Rectal smooth muscle tissue (tissue), 1 donor: ENCODE data around the gene GPR55.

Experiments
- H3K27ac ChIP-seq: one replicate; pipeline ENCODE4 v1.7.0; 2013; ENCODE audit warnings: low read depth, low read length, inconsistent platforms
- H3K27me3 ChIP-seq: one replicate; pipeline ENCODE4 v1.7.0; 2013; ENCODE audit warnings: low read length; ENCODE audit not compliant: control insufficient read depth, insufficient read depth
- H3K36me3 ChIP-seq: one replicate; pipeline ENCODE4 v1.7.0; 2013; ENCODE audit warnings: low read length; ENCODE audit not compliant: control insufficient read depth, insufficient read depth
- H3K4me1 ChIP-seq: one replicate; pipeline ENCODE4 v1.7.0; 2013; ENCODE audit warnings: low read length; ENCODE audit not compliant: control insufficient read depth, insufficient read depth
- H3K4me3 ChIP-seq: one replicate; pipeline ENCODE4 v1.7.0; 2013; ENCODE audit warnings: low read length
- H3K9ac ChIP-seq: one replicate; pipeline ENCODE4 v1.7.0; 2013; ENCODE audit warnings: low read length

The GPR55 gene

DNA sequence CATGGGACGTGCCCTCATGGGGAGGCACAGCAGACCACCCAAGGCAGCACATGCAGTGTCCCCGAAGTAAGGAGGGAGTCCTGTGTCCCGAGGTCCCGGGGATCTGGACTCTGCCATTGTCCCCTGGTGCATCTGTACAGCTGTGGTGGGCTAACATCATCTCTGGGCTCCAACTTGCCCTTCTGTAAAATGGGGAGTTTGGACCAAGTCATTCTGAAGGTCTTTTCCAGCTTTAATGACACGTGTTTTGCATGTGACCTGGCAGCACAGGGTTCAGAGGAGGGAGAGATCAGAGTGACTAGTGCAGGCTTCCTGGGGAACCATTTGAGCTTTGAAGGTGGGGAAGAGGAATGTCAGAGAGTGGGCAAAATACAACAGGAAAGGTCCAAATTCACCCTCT, 38.8 kb downstream of the GPR55 start:
- no peaks in the 10 kb centered on the region for H3K27me3 ChIP-seq
- no peak overlapping the region for H3K27ac ChIP-seq
- H3K36me3 ChIP-seq, result no peaks in the 10 kb centered on the region
- no peak overlapping the region for H3K4me3 ChIP-seq
- H3K4me1 ChIP-seq, result no peaks in the 10 kb centered on the region
- no peak overlapping the region for H3K9ac ChIP-seq

DNA sequence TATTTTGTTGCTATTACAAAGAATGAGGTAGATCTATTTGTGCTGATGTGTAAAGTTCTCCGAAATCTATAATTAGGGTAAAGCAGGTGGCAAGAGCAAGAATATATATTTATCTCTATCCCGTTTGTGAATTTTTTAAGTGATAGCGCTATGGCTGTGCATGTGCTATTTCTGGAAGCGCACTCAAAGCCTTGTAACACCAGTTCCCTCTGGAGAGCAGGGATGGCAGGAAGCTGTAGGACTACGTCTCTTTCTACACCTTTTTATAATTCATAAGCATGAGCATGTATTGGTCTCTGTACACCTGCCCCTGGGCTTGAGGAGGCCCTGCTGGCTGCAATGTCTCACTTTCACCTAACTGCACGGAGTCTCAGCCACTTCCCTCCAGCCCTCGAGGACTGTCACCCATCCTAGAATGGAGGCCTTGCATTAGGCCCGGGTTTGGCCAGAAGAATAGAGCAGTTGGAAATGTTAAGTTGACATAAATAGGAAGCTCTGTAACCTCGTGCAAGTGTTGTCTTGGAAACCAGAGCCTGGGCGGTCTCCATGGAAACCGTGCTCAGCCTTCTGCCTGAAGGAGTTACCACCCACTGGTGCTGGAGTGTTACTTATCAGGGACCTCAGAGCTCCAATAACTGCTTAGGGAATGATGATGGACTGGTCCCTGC, 39.4 kb downstream of the GPR55 start:
- no peaks in the 10 kb centered on the region for H3K36me3 ChIP-seq
- no peak overlapping the region for H3K27ac ChIP-seq
- no peak overlapping the region for H3K9ac ChIP-seq
- no peak overlapping the region for H3K4me3 ChIP-seq
- H3K4me1 ChIP-seq, result no peaks in the 10 kb centered on the region
- H3K27me3 ChIP-seq, result no peaks in the 10 kb centered on the region

DNA sequence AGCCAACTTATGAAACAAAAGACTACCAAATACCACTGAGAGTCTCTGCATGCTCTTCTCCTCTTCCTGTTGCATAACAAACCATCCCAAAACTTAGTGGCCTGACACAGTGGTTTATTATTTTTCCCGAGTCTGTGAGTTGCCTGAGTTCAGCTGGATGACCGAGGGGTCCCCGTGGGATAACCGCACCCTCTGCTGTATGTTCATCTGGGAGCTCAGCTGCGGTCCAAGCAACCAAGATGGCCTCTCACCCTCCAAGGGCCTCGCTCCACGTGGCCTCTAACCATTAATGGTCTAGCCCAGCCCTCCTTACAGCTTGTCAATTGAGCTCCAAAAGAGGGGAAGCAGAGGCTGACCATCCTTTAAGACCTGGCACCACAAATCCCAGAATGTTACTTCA, 43.2 kb downstream of the GPR55 start:
- peaks cover 8% of the 10 kb centered on the region for H3K36me3 ChIP-seq
- H3K9ac ChIP-seq, result no peak overlapping the region
- no peaks in the 10 kb centered on the region for H3K27me3 ChIP-seq
- H3K27ac ChIP-seq, result no peak overlapping the region
- H3K4me1 ChIP-seq, result no peaks in the 10 kb centered on the region
- no peak overlapping the region for H3K4me3 ChIP-seq

DNA sequence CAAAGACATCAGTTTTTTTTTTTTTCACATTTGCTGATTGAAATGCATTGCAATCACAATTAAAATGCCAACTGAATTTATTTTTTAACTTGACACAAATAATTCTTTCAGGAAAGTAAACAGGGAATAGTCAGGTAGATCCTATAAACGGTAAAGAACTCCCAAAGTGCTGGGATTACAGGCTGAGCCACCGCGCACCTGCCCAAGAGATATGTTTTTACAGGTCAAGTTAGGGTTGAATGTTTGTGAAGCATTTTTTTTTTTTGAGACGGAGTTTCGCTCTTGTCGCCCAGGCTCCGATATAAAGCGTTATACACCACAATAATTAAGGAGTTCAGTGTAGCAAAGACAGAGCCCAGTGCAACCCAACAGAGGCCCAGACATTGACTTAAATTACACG, 45.2 kb downstream of the GPR55 start:
- no peak overlapping the region for H3K4me3 ChIP-seq
- no peak overlapping the region for H3K27ac ChIP-seq
- H3K9ac ChIP-seq, result no peak overlapping the region
- H3K36me3 ChIP-seq, result peaks cover 18% of the 10 kb centered on the region
- no peaks in the 10 kb centered on the region for H3K27me3 ChIP-seq
- no peaks in the 10 kb centered on the region for H3K4me1 ChIP-seq

DNA sequence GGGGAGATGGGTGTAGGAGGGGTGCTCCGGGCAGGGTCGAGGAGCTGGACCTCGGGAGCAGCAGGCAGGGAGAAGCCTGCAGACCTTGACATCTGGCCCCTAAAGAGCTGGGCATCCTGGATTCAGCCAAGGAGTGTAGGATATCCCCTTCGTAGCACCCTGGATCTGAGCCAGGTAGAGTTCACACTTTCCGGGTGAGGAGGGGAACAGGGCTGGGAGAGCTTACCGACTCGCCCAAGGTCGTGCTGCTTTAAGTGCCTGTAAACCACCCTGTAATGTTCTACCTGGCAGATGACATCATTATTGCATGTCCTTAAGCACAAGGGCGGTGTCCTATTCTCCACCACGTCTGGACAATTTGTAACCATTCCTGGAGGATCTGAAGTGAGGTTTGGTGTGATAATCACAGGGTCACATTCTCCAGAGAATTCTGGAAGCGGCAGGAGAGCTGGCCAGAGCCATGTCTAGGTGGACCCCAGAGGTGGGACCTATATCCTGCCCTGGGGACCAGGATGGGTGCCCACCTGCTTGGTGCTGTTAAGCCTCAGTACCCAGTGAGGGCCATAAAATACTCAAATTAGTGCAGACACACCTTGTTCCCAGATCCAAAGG, 45.7 kb downstream of the GPR55 start:
- Histone ChIP-seq H3K27me3 (no peaks in the 10 kb centered on the region), H3K4me1 (no peaks in the 10 kb centered on the region), H3K4me3 (no peak overlapping the region), H3K27ac (no peak overlapping the region), H3K36me3 (peaks cover 19% of the 10 kb centered on the region), H3K9ac (no peak overlapping the region)

DNA sequence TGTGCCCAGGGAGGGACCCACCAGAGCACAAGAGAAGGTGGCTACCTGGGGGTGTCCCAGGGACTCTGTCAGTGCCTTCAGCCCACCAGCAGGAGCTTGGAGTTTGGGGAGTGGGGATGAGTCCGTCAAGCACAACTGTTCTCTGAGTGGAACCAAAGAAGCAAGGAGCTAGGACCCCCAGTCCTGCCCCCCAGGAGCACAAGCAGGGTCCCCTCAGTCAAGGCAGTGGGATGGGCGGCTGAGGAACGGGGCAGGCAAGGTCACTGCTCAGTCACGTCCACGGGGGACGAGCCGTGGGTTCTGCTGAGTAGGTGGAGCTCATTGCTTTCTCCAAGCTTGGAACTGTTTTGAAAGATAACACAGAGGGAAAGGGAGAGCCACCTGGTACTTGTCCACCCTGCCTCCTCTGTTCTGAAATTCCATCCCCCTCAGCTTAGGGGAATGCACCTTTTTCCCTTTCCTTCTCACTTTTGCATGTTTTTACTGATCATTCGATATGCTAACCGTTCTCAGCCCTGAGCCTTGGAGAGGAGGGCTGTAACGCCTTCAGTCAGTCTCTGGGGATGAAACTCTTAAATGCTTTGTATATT, 46.3 kb downstream of the GPR55 start:
- Histone ChIP-seq H3K36me3 (peaks cover 19% of the 10 kb centered on the region), H3K9ac (peak overlapping the region; percentile 27), H3K27ac (no peak overlapping the region), H3K4me3 (no peak overlapping the region), H3K27me3 (no peaks in the 10 kb centered on the region), H3K4me1 (no peaks in the 10 kb centered on the region)

DNA sequence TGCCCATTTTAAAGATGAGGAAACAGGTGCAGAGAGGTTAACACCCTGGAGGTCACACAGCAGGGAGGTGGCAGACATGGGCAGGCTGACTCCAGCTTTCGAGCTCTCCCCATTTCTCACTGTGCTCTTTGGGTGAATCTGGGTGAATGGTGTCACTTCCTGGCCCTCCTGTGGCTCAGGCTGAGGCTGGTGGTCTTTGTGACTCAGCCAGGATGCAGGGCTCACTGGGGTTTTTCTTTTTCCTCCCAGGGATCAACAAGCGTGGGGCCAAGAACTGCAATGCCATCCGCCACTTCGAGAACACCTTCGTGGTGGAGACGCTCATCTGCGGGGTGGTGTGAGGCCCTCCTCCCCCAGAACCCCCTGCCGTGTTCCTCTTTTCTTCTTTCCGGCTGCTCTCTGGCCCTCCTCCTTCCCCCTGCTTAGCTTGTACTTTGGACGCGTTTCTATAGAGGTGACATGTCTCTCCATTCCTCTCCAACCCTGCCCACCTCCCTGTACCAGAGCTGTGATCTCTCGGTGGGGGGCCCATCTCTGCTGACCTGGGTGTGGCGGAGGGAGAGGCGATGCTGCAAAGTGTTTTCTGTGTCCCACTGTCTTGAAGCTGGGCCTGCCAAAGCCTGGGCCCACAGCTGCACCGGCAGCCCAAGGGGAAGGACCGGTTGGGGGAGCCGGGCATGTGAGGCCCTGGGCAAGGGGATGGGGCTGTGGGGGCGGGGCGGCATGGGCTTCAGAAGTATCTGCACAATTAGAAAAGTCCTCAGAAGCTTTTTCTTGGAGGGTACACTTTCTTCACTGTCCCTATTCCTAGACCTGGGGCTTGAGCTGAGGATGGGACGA, 47.1 kb downstream of the GPR55 start:
- Histone ChIP-seq H3K27ac (no peak overlapping the region), H3K4me1 (no peaks in the 10 kb centered on the region), H3K36me3 (peaks cover 19% of the 10 kb centered on the region), H3K27me3 (no peaks in the 10 kb centered on the region), H3K9ac (peak overlapping the region; percentile 27), H3K4me3 (no peak overlapping the region)

DNA sequence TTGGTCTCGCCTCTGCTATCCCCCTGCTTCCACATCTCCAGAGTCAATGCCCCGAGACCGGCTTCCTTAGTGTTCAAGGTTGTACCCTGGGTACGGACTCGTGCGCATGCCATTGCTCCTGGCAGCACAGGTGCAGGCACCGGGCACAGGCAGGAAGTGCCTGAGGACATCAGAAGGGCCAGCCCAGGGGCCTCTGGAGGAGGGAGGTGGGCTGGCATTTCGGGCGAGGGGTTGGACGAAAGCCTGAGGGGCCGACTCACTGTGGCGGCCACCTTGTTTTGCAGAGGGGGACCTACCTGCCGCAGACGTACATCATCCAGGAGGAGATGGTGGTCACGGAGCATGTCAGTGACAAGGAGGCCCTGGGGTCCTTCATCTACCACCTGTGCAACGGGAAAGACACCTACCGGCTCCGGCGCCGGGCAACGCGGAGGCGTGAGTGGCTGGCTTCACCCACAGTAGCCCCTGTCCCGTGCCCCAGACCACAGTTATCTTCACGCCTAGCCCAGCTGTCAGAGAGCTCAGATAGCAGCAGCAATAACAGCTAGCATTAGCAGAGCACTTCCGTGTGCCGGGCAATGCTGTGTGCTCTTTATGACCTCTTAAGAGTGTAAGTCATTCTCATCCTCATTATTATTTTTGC, 47.8 kb downstream of the GPR55 start:
- Histone ChIP-seq H3K36me3 (peaks cover 19% of the 10 kb centered on the region), H3K27ac (no peak overlapping the region)

DNA sequence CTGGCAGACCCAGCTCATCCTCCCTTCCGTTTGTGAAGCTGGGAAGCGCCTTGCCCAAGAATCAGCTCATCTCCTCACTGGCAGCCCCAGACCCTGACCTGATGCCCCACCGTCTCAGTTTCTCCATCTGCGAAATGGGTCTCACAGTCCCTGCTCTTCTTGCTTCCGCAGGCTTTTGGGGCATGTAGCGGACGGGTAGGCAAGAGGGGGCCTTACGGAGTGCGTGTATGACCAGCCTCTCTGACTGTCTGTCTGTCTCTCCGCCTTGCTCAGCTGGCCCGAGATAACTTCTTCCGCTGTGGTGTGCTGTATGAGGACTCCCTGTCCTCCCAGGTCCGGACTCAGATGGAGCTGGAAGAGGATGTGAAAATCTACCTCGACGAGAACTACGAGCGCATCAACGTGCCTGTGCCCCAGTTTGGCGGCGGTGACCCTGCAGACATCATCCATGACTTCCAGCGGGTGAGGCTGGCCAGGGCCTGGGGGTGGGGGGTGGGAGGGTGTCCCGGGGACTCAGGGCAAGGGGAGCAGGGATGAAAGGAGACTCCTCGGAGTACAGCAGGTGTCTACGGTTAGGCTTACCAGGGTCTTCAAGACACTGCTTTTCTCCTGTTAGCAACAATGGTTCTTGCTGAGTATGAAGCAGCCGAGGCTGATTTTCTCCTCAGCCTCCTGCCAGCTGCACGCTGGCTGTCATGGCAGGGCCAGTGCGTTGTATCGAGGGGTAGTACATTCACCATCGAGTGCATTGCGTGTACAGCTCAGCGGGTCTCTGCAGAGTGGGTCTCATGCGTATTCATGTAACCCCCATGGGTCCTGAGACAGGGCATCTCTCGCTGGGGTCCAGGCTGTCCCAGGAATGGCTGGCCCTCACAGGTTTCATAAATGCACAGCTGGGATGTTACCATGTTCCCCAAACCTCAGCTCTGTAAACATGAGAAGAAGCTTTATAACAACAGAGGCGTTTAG, 49.4 kb downstream of the GPR55 start:
- no peak overlapping the region for H3K27ac ChIP-seq
- no peak overlapping the region for H3K4me3 ChIP-seq
- H3K36me3 ChIP-seq, result peaks cover 19% of the 10 kb centered on the region
- H3K27me3 ChIP-seq, result no peaks in the 10 kb centered on the region
- H3K9ac ChIP-seq, result no peak overlapping the region
- peaks cover 16% of the 10 kb centered on the region for H3K4me1 ChIP-seq

More for the DNA sequence above, 47.8 kb downstream of the GPR55 start:
- Histone ChIP-seq H3K4me1 (peaks cover 2% of the 10 kb centered on the region), H3K9ac (no peak overlapping the region), H3K27me3 (no peaks in the 10 kb centered on the region), H3K4me3 (no peak overlapping the region)

DNA sequence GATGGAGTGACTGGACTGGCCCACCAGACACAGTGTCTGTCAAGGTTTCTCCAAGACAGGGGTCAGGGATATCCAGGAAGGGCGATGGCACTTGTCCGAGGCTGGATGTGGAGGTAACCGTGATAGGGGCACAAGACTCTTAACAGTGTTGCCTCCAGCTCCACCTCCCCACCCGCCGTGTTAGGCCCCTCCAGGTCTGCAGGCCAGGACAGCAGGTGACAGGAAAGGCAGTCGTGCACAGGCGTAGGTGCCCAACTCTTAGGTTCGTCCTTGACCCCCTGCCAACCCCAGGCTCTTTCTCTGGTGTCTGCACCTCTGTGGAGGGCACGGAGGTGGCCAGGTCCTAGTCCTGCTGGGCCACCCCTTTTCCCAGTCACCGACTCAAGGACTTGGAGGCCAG, 50.2 kb downstream of the GPR55 start:
- Histone ChIP-seq H3K4me1 (peaks cover 23% of the 10 kb centered on the region), H3K36me3 (peaks cover 19% of the 10 kb centered on the region), H3K27me3 (no peaks in the 10 kb centered on the region), H3K27ac (no peak overlapping the region), H3K9ac (no peak overlapping the region), H3K4me3 (no peak overlapping the region)

DNA sequence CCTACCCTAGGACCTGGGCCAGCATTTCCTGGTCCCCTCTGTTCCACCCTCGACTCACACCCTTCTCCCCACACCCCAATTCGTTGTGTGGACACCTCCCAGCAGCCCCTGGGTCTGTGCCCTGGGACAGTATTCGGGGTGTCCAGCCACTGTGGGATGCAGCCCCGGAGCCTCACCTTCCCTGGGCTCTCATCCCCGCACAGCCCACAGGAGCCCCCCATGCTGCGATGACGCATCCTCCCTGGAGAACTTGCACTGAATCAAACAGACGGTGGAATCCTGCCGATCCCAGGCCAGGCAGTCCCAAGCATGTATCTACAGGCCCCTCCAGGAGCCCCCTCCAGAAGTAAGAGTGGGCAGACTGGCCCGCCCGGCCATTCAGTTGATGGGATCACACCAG, 50.6 kb downstream of the GPR55 start:
- no peak overlapping the region for H3K9ac ChIP-seq
- H3K27ac ChIP-seq, result no peak overlapping the region
- H3K27me3 ChIP-seq, result no peaks in the 10 kb centered on the region
- no peak overlapping the region for H3K4me3 ChIP-seq
- H3K4me1 ChIP-seq, result peaks cover 25% of the 10 kb centered on the region
- H3K36me3 ChIP-seq, result peaks cover 19% of the 10 kb centered on the region
